NCI-H526 (cell line): ENCODE results near the gene CAST.
A peak's percentile ranks its signal among the peaks of the same experiment; 100 is the strongest.

ENCODE experiments used
- DNase-seq, 2 experiments: peaks; one replicate each; lab custom pipeline; 2025; lab: John Stamatoyannopoulos, UW

The CAST gene

DNA sequence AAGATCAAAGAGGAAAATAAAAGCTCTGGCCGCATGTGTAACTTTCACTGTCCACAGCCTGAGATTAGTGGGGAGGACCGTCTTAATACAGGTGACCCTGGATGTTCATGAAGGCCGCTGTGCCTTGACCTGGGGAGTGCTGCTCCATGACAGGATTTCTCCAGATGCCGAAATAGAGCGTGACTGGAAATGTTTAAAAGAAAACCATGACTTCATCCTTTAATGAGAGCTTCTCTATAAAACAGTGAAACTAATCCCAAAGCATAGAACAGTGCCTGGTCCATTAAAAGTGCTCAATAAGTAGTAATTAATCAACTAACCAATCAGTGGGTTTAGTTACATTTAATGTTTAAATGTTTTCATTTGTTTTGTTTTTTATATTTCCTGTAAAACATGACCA lies 82.8 kb downstream of the CAST start:
- DNase-seq, result no peak

DNA sequence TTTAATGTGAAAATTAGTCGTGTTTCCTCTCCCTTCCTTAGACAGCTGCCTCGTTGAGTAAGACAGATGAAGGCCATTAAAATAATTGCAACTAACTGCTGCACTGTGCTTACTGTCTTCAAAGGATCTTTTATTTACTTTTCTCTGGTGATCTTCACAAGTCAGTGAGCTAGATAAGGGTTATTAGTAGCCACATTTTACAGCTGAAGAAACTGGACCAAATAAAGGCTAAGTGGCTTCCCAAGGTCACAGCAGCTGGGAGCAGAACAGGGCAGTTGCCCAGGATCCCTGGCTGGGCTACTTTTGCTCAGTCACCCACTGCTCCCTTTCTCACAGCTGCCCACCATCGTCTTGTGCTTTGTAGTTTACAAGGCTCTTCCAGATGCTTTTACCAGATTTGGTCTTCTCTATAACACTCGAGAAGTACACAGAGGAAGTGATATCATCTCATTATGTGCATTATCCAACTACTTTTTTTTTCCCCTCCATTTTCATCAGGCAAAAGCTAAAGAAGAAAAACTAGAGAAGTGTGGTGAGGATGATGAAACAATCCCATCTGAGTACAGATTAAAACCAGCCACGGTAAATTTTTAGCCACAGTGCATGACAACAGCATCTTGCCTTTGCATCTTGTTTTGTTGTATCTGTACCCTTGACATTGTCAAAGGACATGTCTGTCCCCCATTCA lies 83.8 kb downstream of the CAST start:
- DNase-seq, result no peak

DNA sequence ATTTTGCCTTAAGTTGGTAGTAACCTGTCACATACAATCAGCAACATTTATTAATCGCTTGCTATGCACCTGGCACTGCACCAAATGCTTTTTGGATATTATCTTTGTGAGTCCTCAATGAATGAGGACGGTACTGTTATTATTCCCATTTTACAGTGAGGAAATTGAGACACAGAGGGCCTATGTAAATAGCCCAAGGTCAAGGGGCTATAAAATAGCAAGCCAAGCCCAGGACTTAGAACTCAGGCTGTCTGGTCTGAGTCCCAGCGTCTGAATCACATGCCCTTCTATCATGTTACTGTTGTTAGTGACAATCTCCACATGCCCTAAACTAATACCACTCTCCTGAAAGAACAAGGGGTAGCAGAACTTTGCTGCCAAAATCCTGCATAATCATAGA lies 85.5 kb downstream of the CAST start:
- no peak for DNase-seq

DNA sequence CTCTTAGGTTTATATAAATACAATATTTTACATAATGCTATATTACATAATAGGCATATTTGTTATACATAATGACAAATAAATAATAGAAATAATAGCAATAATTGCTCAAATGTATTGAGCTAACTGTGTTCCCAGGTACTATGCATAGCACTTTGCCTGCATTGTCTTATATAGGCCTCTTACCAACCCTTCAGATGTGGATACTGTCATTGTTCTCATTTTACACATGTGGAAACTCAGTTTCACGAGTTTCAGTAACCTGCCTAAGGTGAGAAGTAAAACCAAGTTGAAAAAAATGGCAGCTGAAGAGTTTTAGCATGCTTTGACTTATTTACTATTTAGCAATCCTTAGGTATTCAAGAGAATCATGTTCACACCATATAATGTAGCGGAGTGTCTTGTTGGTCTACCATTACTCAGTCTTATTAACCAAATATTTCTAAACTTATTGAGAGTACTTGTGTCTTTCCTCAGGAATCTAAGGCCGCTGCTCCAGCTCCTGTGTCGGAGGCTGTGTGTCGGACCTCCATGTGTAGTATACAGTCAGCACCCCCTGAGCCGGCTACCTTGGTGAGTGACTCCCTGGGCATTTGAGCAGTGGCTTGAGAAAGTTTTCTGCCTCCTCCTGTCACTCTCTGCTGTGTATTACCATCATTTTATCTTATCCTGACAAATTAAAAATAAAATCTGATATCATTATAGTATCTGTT lies 88.1 kb downstream of the CAST start:
- no peak for DNase-seq

DNA sequence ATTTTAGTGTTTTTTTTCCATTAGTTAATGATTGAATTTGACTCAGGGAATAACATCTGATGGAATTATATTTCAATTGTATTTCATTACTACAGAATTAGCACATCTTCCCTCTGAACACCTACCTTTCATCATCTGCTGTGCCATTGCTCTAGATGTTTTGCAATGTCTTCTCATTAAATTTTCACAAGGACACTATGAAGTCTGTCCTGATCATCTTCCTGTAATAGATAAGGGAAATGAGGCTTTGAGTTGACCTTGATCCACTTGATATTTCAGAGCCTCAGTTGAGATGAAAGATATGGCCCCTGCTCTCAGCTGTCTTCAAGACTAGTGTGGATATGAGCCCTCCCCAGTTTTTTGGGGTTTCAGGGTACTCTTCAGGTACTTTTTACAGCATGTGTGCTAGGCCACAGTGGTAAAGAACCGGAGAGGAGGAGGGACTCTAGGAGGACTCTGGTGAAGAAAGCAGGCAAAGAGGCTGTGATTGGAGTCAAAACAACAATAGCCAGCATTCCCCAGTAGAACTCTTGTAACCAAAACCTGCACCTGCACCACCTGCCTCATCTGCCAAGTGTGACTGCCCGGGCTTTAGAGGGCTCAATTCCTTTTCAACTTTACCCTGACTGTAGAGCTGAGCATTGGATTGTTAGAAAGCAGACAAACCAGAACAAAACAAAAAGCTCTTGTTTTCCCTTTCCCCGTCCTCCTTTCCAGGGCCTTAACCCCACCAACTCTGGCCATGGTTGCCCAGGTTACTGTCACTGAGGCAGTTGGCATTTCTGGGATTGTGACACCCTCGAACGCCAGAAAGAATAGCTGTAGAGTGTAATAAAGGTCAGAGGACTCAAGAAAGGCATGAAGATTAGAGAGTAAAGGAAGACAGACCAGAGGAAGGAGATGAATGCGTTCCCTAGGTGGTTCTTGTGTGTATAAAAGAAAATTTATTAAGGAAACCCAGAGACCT lies 89.3 kb downstream of the CAST start:
- no peak for DNase-seq

DNA sequence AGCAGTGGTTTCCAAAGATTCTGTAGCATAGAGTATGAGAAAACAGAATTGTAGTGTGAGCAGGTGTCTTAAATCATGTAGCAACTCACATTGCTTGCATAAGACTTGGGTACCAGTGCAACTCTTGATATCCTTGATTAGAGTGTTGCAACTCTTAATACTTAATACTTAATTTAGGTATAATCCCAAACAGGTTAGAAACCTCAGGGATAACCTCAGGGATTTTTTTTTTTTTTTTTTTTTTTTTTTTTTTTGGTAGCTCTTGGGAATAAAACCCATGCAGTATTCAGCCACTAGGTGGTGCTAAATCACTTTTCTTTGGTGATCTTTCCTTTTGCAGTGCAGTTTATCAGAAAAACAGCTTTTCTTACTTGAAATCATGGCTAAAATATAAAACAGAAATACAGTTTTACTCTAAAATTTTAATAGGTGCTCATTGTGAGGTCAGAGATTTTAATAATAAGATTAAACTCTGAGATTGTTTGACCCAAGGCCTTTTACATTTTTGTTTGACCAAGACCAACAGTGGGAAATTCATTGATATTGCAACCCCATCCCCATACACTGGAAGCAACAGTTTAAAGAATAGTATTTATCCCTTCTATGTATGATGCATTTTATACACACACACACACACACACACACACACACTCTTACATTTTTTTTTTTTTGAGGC lies 90.3 kb downstream of the CAST start:
- DNase-seq, result peak in 1 of 2 experiments; percentile 52

DNA sequence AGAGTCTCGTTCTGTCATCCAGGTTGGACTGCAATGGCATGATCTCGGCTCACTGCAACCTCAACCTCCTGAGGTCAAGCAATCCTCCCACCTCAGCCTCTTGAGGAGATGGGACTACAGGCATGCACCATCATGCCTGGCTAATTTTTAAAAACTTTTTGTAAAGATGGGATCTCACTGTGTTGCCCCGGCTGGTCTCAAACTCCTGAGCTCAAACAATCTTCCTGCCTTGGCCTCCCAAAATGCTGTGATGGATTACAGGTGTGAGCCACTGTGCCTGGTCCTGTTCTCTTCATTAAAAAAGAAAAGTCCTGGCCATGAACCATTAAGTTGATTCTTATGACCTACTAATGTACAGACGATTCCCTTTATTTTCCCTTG lies 90.8 kb downstream of the CAST start:
- no peak for DNase-seq

DNA sequence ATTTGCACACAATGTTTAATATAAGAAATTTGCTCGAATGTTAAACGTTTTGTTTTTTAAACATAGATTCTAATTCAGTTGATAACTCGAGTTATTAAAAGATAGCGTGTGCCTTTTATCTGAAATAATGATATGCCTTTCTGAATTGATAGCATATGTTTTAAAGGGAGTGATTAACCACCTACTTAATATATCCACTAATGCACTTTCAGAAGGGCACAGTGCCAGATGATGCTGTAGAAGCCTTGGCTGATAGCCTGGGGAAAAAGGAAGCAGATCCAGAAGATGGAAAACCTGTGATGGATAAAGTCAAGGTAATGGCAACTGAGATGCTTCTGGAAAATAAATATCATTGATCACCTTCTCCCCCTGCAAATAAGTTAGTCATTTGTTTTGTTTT lies 91.7 kb downstream of the CAST start:
- DNase-seq, result no peak

DNA sequence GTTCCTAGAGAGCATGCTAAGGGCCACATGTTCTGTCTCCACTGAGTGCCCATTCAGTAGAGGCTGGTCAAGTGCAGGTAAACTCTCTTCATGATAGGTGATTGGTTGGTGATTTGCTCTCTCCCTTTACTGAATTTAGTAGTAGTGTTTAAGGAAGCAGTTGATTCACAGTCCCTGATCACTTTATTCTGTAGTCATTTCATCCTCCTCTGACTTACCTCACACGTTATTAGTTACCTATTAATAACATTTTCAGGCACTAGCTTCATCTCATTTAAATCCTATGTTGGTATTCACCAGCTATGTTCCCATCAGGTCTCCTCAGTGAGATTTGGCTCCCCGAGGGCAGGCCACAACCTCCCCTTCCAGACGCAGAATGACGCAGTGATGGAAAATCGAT lies 93.7 kb downstream of the CAST start:
- no peak for DNase-seq

DNA sequence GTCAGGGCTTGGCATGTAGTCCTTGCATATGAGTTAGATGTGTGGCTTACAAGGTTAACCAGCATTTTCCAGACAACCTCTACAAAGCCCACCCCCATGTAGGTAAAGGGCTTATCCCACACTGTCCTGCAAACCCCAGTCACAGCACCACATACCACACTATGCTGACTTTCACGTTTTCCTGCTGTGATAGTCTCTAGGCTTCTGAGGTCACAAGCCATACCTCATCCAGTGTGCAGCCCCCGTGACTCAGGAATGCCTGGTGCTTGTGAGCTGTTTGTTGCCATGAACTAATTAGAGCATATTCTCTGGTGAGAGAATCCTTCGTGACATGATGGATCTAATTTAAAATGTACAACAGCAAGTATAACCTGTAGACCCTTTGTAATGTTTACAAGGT lies 94.8 kb downstream of the CAST start:
- no peak for DNase-seq

DNA sequence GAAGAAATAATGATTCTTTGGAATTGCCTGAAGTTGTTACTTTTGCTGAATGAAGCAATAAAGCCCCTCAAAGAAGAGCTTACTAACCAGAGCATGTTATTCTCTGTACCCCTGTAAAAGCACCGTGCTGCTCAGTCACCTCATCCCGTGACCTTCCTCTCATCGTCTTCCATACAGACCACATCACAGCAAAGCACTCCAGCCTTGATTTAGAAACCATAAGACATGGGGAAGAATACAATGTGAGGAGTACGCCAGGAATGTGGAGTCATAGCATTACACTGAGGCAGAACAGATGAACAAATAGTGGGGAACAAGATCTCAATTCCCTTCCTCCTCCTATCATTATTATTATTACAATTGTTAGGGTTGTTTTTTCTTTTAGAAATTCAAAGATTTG lies 96.4 kb downstream of the CAST start:
- no peak for DNase-seq

DNA sequence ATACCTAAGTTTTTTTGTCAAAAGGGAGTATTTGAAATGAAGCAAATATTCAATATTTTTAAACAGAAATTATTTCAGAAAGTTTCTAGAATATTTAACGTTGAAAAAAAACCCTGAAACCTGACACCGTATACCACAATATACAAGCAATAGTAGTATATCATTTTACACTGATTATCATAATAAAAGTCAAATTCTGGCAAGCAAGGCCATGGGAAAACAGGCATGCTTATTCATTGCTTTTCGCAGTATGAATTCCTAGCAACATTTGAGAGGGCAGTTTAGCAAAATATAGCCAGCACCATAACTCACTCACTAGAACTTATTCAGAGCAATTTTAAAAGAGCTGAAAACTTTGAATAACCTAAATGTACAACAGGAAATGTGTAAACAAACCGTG lies 99.4 kb downstream of the CAST start:
- DNase-seq, result no peak

DNA sequence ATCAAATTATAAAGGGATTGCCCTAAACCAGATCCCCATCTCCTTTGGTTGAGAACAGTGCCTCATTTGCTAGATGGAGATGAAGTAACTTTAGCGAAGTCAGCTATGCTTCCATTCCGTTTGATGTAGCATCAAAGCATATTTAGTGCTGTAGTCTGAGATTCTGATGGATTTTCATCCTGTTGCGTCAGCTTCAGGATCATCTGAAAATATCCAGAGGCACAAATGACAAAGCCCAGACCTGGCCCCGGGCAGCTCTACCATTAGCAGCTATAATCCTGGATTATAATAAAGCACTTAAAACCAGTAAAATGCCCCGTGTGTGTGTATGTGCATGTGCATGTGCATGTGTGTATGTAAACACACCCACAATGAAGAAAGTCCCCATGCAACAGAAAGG lies 100.8 kb downstream of the CAST start:
- DNase-seq, result no peak

DNA sequence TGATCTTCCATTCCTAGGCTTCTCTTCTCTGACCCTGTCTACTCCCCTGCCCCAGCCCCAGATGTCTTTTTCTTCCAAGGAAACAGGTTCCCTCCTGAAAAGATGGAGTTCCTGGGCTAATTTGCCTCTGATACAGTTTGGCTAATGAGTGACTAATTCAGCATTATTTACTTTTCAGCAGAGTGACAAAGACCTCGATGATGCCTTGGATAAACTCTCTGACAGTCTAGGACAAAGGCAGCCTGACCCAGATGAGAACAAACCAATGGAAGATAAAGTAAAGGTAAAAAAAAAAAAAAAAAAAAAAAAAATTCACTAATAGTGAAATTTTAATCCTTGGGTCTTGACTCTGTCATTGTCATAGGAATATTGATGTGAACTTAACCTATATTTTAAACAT lies 102.9 kb downstream of the CAST start:
- DNase-seq, result no peak

DNA sequence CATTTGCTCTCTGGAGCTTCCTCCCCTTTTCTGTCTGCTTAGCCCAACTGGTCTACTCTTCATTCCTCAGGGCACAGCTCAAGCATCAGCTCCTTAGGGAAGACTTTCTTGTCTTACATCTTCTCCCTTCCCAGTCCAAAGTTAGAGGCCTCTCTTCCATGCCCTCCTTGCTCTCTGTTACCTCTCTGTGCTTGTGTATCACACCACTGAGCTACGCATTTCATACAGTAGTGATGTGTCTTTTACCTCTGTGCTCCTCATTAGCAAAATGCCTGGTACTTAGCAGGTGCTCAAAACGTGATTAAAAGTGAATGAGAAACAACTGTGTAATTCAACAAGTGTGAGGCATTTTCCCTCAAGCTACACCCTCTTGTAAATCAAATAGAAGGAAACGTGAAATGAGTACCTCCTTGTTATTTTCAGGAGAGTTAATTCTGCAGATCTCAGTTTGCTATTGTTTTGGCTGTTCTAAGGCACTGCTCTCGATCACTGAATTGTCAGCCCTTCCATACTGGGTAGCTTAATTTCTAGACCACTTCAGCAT lies 106.6 kb downstream of the CAST start:
- DNase-seq, result no peak

DNA sequence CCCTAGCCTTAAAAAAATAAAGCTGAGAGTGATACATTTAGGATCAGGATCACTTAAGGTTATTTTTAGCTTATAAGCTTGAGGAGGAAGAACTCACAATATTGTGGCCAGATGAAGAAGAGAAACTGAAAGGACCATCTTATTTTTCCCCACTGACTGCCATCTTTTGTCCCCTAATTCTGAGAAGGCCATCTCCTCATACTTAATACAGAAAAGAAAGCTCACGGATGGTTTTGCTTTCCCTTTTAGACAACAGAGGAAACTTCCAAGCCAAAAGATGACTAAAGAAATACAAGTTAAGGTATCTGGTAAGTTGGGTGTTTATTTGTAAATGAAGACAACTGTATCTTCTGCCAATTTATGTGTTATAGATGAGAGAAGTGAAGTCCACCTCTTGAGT lies 109.2 kb downstream of the CAST start:
- no peak for DNase-seq

DNA sequence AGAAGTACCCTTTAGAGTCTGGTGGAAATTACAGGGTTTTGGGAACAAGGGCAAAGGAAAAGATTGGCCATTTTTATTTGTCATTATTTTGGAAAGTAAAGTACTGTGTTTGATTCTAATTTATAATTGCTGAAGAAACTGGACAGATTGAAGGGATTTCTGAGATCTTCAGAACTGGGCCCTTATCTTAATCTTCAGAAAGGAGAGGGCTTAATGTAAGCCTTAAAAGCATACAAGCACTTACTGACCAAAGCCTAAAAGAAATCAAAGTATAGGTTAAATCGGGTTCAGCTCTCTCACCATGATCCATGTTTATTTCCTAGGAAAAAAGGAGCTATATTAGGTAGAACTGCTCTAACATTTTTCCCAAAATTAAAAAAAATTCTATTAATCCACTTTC lies 109.9 kb downstream of the CAST start:
- DNase-seq, result no peak

DNA sequence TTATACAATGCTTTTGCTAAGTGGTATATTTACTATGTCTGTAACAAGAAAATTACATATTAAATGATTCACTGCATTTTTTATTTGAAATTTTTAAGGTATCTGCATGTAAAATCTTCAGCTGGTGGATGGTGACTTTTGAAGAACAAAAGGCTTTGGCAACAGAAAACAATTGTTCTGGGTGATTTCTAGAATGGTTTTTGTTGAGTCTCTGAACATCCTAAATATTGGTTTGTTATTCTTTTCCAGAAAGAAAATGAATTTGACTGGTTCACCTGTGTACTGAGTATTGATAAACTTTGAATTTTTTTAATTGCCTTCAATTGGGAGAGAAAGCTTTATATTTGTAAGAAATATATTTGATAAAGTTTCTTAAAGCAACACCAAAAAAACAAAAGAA lies 110.4 kb downstream of the CAST start:
- no peak for DNase-seq

DNA sequence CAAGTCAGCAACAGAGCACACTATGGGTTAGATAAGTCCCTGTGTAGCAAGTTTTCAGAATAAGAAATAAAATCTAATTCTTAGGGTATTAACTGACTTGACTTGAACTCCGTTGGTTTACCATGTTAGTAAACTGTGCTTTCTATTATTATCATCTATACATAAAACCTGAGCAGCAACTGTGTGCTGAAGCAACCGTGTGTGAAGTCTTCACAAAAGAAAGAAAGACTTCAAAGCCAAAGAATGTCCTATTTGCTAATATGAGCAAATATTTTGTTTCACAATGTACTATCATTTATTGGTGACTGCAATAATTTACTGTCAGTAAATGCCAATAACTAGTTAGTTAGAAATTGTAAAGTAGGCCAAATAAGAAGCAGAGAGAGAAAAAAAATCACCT lies 112.9 kb downstream of the CAST start:
- DNase-seq, result no peak

DNA sequence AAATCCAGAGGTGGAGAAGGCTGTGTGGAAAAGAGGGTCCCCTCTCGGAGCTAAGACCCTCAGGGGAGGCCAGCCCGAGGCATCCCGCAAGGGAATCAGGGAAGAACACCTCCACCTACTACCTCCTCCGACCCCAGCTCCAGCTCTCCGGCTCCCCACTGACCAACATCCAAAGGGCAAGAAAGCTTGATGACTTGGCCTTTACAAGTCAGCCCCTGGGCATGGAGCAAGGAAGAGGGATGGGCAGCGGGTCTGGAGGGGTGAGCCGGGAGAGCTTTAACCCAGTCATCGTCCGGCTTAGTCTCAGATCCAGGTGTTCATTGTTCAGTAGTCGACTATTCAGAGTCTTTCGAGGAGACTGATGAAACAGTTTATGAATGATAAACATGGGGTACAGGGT lies 113.5 kb downstream of the CAST start:
- DNase-seq, result no peak

DNA sequence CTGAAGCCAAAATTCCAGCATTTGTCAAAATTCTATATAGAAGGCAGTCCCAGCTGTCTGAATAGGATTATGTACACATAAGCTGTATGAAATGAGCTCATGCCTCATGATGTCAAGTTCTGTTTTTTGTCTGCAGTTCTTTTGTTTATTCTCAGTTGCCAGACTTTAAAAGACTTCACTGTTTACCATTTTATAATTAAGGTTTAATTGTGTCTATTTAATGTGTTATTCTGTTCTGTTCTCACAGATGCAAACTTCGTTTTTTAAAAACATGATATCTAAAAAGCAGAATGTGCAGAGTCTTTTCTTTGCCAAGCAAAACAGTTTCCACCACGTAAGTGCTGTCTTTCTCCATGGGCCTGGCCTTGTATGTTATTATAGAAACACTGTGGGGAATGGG lies 114.4 kb downstream of the CAST start:
- no peak for DNase-seq

DNA sequence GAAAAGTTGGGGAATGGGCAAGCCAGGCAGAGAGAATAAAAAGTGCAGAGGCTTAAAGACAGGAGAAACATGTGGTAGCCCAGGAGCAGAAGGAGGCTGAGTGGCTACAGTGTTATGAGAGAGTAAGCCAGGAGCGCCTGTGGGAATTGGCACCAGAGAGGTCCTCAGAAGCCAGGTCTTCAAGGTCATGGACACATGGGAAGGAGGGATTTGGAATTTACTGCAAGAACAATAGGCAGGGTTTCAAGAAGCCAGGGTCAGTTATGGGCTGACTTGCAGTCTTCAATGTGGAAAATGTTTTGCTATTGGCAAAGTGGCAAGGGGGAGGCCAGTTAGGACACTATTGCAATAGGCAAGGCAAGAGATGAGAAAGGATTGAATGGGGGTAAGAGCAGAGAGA lies 116.2 kb downstream of the CAST start:
- DNase-seq, result no peak
